Tibial nerve (tissue), 4 donors: Measurements from ENCODE around the gene CNPY3. TPM values are rescaled to one million over a fixed set of nuclear protein-coding genes. Genes with fewer than 3 reads are reported as not detected.

Experiments used
- DNase-seq, 2 donors: peaks; one replicate each; pipeline ENCODE4 v3.0.0-alpha.2; 2019; ENCODE audit warnings: low spot score in 2 of 2
- H3K27ac ChIP-seq, 4 donors: fragments of 200-600 bp; sonication (generic) in 3 of 4; one replicate each; pipeline ENCODE4 v1.5.1; 2017 to 2019; ENCODE audit warnings: mild to moderate bottlenecking in 1 of 4
- H3K27me3 ChIP-seq, 2 donors: fragments of 200-600 bp; sonication (generic) in 1 of 2; one replicate each; pipeline versions ENCODE4 v1.5.1 to v1.6.0; 2017 to 2019
- H3K36me3 ChIP-seq, 3 donors: fragments of 200-600 bp; sonication (generic); one replicate each; pipeline ENCODE4 v1.5.1; 2018 to 2019
- H3K4me1 ChIP-seq, 4 donors: fragments of 200-600 bp; sonication (generic) in 3 of 4; one replicate each; pipeline ENCODE4 v1.5.1; 2017 to 2019
- H3K4me3 ChIP-seq, 4 donors: fragments of 200-600 bp; sonication (generic) in 3 of 4; one replicate each; pipeline ENCODE4 v1.5.1; 2017 to 2019; ENCODE audit warnings: mild to moderate bottlenecking in 1 of 4, moderate library complexity in 1 of 4
- H3K9me3 ChIP-seq, 4 donors: fragments of 200-600 bp; sonication (generic) in 3 of 4; one replicate each; pipeline ENCODE4 v1.5.1; 2017 to 2019
- EP300 ChIP-seq, 2 donors: sonication (generic); formaldehyde crosslinking; IDR thresholded peaks; one replicate each; pipeline ENCODE4 v1.6.1; 2017; ENCODE audit warnings: antibody characterized with exemption in 2 of 2, mild to moderate bottlenecking in 1 of 2
- POLR2A ChIP-seq, 2 donors: fragments of 450-650 bp; IDR thresholded peaks; one replicate each; pipeline ENCODE4 v1.6.1; 2017; ENCODE audit warnings: antibody characterized with exemption in 2 of 2, mild to moderate bottlenecking in 2 of 2, moderate library complexity in 2 of 2
- WGBS, 2 donors: methylation state at CpG; one replicate each; pipeline ENCODE4 v1.1.5; 2018; 5-methylcytosine and 5-hydroxymethylcytosine counted together
- total RNA-seq, 4 donors: library from RNA; depleted of rRNA; stranded (reverse); fragments of >200 nt; gene quantifications; one replicate each; pipeline ENCODE4 v1.1.0, GENCODE V29; 2016
- TF ChIP-seq, protein P1 (sequence below), 5 experiments: fragments of 200-600 bp in 3 of 5; fragments of 450-650 bp in 2 of 5; sonication (generic) in 3 of 5; IDR thresholded peaks; one replicate each; pipeline ENCODE4 v1.5.1; 2016 to 2019; ENCODE audit warnings: antibody characterized with exemption in 5 of 5, mild to moderate bottlenecking in 3 of 5, moderate library complexity in 2 of 5

The CNPY3 gene
- total RNA-seq, 4 donors from 2014 or later: 42.6 to 50.3 (median 47.1) TPM

DNA sequence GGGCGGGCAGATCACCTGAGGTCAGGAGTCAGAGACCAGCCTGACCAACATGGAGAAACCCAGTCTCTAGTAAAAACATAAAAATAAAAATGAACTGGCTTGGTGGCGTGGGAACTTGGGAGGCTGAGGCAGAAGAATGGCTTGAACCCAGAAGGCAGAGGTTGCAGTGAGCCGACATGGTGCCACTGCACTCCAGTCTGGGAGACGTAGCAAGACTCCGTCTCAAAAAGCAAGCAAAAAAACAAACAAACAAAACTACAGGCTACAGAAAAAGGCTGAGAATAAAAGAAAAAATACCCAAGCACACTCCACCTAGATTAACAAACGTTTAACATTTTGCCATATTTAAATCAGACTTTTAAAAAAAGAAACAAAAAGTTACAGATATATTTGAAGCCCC is 7.5 kb upstream of the CNPY3 start:
- no peak for DNase-seq
- TF ChIP-seq EP300 (IDR thresholded peaks at IDR 0.05): no peak
- TF ChIP-seq, protein P1, sequence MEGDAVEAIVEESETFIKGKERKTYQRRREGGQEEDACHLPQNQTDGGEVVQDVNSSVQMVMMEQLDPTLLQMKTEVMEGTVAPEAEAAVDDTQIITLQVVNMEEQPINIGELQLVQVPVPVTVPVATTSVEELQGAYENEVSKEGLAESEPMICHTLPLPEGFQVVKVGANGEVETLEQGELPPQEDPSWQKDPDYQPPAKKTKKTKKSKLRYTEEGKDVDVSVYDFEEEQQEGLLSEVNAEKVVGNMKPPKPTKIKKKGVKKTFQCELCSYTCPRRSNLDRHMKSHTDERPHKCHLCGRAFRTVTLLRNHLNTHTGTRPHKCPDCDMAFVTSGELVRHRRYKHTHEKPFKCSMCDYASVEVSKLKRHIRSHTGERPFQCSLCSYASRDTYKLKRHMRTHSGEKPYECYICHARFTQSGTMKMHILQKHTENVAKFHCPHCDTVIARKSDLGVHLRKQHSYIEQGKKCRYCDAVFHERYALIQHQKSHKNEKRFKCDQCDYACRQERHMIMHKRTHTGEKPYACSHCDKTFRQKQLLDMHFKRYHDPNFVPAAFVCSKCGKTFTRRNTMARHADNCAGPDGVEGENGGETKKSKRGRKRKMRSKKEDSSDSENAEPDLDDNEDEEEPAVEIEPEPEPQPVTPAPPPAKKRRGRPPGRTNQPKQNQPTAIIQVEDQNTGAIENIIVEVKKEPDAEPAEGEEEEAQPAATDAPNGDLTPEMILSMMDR (IDR thresholded peaks at IDR 0.05): no peak
- TF ChIP-seq POLR2A (IDR thresholded peaks at IDR 0.05): no peak
- Histone ChIP-seq H3K36me3 (no peaks in the 10 kb centered on the region), H3K4me1 (no peaks in the 10 kb centered on the region), H3K4me3 (no peak overlapping the region), H3K27ac (no peak overlapping the region), H3K9me3 (no peaks in the 10 kb centered on the region), H3K27me3 (peaks cover 3 to 24% of the 10 kb centered on the region in 2 donors)
- 67 to 75% methylated on average over 6 of the region's 6 CpGs for WGBS, 2 donors

DNA sequence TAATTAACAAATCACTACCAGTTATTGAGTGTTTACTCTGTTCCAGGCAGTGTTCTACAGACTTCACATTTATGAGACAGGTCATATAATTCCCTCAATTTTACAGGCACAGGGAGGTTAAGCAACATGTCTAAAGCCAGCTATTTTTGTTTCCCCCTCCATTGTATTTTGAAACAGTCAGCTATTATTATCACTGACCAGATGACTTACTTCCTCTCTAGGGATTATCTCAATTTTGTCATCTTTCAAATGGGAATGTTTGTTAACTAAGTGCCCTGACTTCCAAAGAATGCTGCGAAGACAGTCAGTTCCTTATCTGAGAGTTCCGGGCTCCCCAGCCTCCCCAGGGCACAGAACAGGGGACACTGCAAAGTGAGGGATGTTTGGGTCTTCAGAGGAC is 5.6 kb upstream of the CNPY3 start:
- no peaks in the 10 kb centered on the region for H3K9me3 ChIP-seq
- no peaks in the 10 kb centered on the region for H3K36me3 ChIP-seq
- H3K27ac ChIP-seq: no peak overlapping the region
- H3K4me1 ChIP-seq: peaks cover 0 to 7% (median 0%) of the 10 kb centered on the region in 4 donors
- no peak for DNase-seq
- H3K4me3 ChIP-seq: no peak overlapping the region
- TF ChIP-seq POLR2A (IDR thresholded peaks at IDR 0.05) (no peak), EP300 (IDR thresholded peaks at IDR 0.05) (no peak)
- TF ChIP-seq, protein P1 (IDR thresholded peaks at IDR 0.05): no peak
- H3K27me3 ChIP-seq: peaks cover 3 to 23% of the 10 kb centered on the region in 2 donors
- 39 to 69% methylated on average over 2 of the region's 2 CpGs for WGBS, 2 donors

DNA sequence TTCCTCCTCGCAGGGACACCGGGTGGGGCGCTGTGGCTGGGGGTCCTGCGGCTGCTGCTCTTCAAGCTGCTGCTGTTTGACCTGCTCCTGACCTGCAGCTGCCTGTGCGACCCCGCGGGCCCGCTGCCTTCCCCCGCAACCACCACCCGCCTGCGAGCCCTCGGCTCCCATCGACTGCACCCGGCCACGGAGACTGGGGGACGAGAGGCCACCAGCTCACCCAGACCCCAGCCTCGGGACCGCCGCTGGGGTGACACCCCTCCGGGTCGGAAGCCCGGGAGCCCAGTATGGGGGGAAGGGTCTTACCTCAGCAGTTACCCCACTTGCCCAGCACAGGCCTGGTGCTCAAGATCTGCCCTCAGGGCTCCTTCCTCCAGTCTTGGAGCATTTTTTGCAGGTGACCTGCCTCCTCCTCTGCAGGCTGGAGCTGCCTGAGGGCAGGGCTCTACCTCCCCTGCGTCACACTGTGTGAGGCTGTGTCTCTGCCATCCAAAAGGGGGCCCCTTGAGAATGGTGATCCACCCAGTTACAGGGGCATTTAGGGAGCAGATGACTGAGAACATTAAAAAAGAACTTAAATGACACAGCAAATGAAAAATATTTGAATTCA is 3.9 kb upstream of the CNPY3 start:
- Histone ChIP-seq H3K36me3 (no peaks in the 10 kb centered on the region), H3K27ac (no peak overlapping the region), H3K4me3 (no peak overlapping the region), H3K27me3 (peaks cover 3 to 23% of the 10 kb centered on the region in 2 donors), H3K4me1 (peaks cover 0 to 12% (median 2%) of the 10 kb centered on the region in 4 donors), H3K9me3 (no peaks in the 10 kb centered on the region)
- 27 to 39% methylated on average over 17 to 21 of the region's 23 CpGs for WGBS, 2 donors
- no peak for DNase-seq
- TF ChIP-seq EP300 (IDR thresholded peaks at IDR 0.05) (no peak), POLR2A (IDR thresholded peaks at IDR 0.05) (no peak)
- TF ChIP-seq, protein P1 (IDR thresholded peaks at IDR 0.05): no peak

DNA sequence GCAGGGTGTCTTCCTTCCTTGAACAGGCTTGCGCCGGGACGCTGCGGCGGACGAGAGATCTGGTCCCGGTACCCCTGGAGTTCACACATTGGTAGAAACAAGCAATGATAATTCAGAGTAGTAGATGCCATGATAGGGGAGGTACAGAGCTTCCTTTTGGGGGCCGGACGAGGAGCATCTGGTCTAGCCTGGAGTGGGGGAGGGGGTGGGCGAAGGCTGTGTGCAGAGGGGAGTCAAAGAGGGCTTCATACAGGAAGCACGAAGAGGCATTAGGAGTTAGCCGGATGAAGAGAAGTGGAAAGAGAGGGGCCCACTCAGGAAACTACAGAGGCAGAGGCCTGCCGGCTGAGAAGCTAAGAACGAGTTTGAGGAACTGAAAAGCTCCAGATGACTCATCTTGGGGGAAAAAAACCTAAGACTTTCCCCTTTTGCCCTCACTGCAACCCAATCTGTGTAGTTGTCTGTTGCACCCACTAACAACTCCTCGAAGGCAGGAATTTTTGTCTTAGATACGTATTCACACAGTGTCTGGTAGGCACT is 611 bp downstream of the CNPY3 start:
- 1 to 2% methylated on average over 16 of the region's 16 CpGs for WGBS, 2 donors
- peaks cover 0 to 40% (median 22%) of the 10 kb centered on the region in 4 donors for H3K4me1 ChIP-seq
- H3K27me3 ChIP-seq: peaks cover 2 to 10% of the 10 kb centered on the region in 2 donors
- no peaks in the 10 kb centered on the region for H3K9me3 ChIP-seq
- TF ChIP-seq POLR2A (IDR thresholded peaks at IDR 0.05) (no peak), EP300 (IDR thresholded peaks at IDR 0.05) (no peak)
- TF ChIP-seq, protein P1 (IDR thresholded peaks at IDR 0.05): no peak
- DNase-seq: peak in 1 of 2 donors; percentile 13
- H3K4me3 ChIP-seq: peak overlapping the region; percentile 65 to 88 (median 84)
- H3K27ac ChIP-seq: peak overlapping the region; percentile 85 to 96 (median 90)
- peaks cover 0 to 11% (median 8%) of the 10 kb centered on the region in 3 donors for H3K36me3 ChIP-seq

DNA sequence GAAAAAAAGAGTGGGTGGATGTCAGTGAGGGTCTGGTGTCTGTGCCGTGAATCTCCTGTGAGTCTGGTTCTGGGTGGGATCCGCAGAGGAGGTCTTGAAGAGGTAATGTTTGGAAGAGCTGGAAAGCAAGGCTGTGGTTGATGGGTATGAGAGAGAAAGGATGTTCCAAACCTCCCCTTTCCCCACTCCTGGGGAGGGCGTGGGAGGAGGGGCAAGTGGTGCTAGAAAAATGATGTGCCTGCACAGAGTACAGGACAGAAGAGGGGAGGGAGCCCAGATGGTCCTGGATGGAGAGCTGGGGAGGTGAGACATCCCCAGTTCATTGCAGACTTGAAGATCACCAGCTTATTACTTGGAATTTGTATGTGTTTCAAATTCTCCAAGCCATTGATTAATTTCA is 3.1 kb downstream of the CNPY3 start:
- Histone ChIP-seq H3K4me3 (no peak overlapping the region), H3K27me3 (no peaks in the 10 kb centered on the region), H3K27ac (peak overlapping the region in 1 of 4 donors; percentile 32), H3K9me3 (no peaks in the 10 kb centered on the region), H3K4me1 (peaks cover 0 to 40% (median 22%) of the 10 kb centered on the region in 4 donors), H3K36me3 (peaks cover 0 to 36% (median 20%) of the 10 kb centered on the region in 3 donors)
- 83 to 86% methylated on average over 3 of the region's 3 CpGs for WGBS, 2 donors
- no peak for TF ChIP-seq POLR2A (IDR thresholded peaks at IDR 0.05)
- TF ChIP-seq EP300 (IDR thresholded peaks at IDR 0.05): no peak
- TF ChIP-seq, protein P1 (IDR thresholded peaks at IDR 0.05): no peak
- no peak for DNase-seq
